ENCODE results near the gene POLL. TPM values are rescaled to one million over a fixed set of nuclear protein-coding genes. Genes with fewer than 3 reads are reported as not detected.
A peak's percentile ranks its signal among the peaks of the same experiment; 100 is the strongest.

POLL gene
- total RNA-seq, 2 experiments from 2014 or later, result 31.9 to 35.9 TPM

- CTCF ChIA-PET, result interaction anchor here (0.6 to 1.6 kb wide), 6 partner anchors 24 to 768 kb away, joined by 3 to 8 read pairs (median 3); no protein-coding TSS in a partner anchor
- Mint-ChIP-seq H3K27me3 (no peaks in the 10 kb centered on the region), H3K4me3 (no peak overlapping the region), H3K36me3 (ENCODE audit: low read depth) (peaks cover 5% of the 10 kb centered on the region), H3K27ac (no peak overlapping the region), H3K9me3 (no peaks in the 10 kb centered on the region), H3K4me1 (peaks cover 2% of the 10 kb centered on the region)
- POLR2A ChIA-PET, result interaction anchor here (0.6 to 1.3 kb wide), 2 partner anchors 12 to 308 kb away, joined by 3 to 5 read pairs; partner anchors contain the start of genes DPCD and POLL
- no peak for DNase-seq
Observed at GRCh38 chr10:101576211-101576863, 11.7 kb downstream of the POLL start.

- Mint-ChIP-seq H3K4me1 (peaks cover 4% of the 10 kb centered on the region), H3K4me3 (no peak overlapping the region), H3K27ac (no peak overlapping the region), H3K36me3 (ENCODE audit: low read depth) (peaks cover 5% of the 10 kb centered on the region), H3K27me3 (no peaks in the 10 kb centered on the region), H3K9me3 (no peaks in the 10 kb centered on the region)
- POLR2A ChIA-PET, result interaction anchor here (0.6 to 1.3 kb wide), 2 partner anchors 12 to 307 kb away, joined by 3 to 5 read pairs; partner anchors contain the start of genes DPCD and POLL
- CTCF ChIA-PET, result interaction anchor here (0.6 to 1.6 kb wide), 5 partner anchors 24 to 769 kb away, joined by 3 to 8 read pairs (median 3); no protein-coding TSS in a partner anchor
- DNase-seq, result no peak
Observed at GRCh38 chr10:101575580-101576210, 12.4 kb downstream of the POLL start.

GRCh38 chr10:101575091-101575490 lies 13.0 kb downstream of the POLL start:
- H3K4me3 Mint-ChIP-seq, result no peak overlapping the region
- H3K9me3 Mint-ChIP-seq, result no peaks in the 10 kb centered on the region
- ChIA-PET POLR2A (no interaction called here), CTCF (no interaction called here)
- no peaks in the 10 kb centered on the region for H3K27me3 Mint-ChIP-seq
- H3K27ac Mint-ChIP-seq, result no peak overlapping the region
- peaks cover 5% of the 10 kb centered on the region for H3K36me3 Mint-ChIP-seq (ENCODE audit: low read depth)
- peaks cover 7% of the 10 kb centered on the region for H3K4me1 Mint-ChIP-seq
- no peak for DNase-seq

- peaks cover 8% of the 10 kb centered on the region for H3K27me3 Mint-ChIP-seq
- DNase-seq, result no peak
- H3K4me3 Mint-ChIP-seq, result no peak overlapping the region
- H3K9me3 Mint-ChIP-seq, result no peaks in the 10 kb centered on the region
- no peak overlapping the region for H3K27ac Mint-ChIP-seq
- H3K36me3 Mint-ChIP-seq (ENCODE audit: low read depth), result peaks cover 5% of the 10 kb centered on the region
- ChIA-PET CTCF (interaction anchor here (0.5 to 0.9 kb wide), 2 partner anchors 95 to 207 kb away, joined by 3 read pairs; no protein-coding TSS in a partner anchor), POLR2A (no interaction called here)
- peaks cover 14% of the 10 kb centered on the region for H3K4me1 Mint-ChIP-seq
Observed at GRCh38 chr10:101573885-101574753, 13.9 kb downstream of the POLL start.

- CTCF ChIA-PET, result interaction anchor here (0.9 to 1.3 kb wide), 3 partner anchors 119 to 359 kb away, joined by 3 read pairs; no protein-coding TSS in a partner anchor
- Mint-ChIP-seq H3K36me3 (ENCODE audit: low read depth) (no peaks in the 10 kb centered on the region), H3K4me1 (peaks cover 14% of the 10 kb centered on the region), H3K27ac (no peak overlapping the region), H3K9me3 (no peaks in the 10 kb centered on the region), H3K27me3 (peaks cover 19% of the 10 kb centered on the region), H3K4me3 (no peak overlapping the region)
- POLR2A ChIA-PET, result no interaction called here
- DNase-seq, result no peak
Observed at GRCh38 chr10:101572785-101573184, 15.3 kb downstream of the POLL start.

- H3K4me1 Mint-ChIP-seq, result peaks cover 14% of the 10 kb centered on the region
- no peaks in the 10 kb centered on the region for H3K9me3 Mint-ChIP-seq
- H3K27ac Mint-ChIP-seq, result no peak overlapping the region
- H3K27me3 Mint-ChIP-seq, result peaks cover 25% of the 10 kb centered on the region
- CTCF ChIA-PET, result interaction anchor here (1.1 to 4.5 kb wide), 6 partner anchors 10 to 359 kb away, joined by 3 to 67 read pairs (median 5); no protein-coding TSS in a partner anchor
- no peak for DNase-seq
- H3K4me3 Mint-ChIP-seq, result no peak overlapping the region
- H3K36me3 Mint-ChIP-seq (ENCODE audit: low read depth), result no peaks in the 10 kb centered on the region
- POLR2A ChIA-PET, result no interaction called here
Observed at GRCh38 chr10:101572126-101572525, 15.9 kb downstream of the POLL start.

GRCh38 chr10:101571271-101571925 lies 16.7 kb downstream of the POLL start:
- Mint-ChIP-seq H3K36me3 (ENCODE audit: low read depth) (no peaks in the 10 kb centered on the region), H3K4me1 (peaks cover 16% of the 10 kb centered on the region), H3K4me3 (no peak overlapping the region), H3K27me3 (peaks cover 29% of the 10 kb centered on the region), H3K27ac (no peak overlapping the region), H3K9me3 (no peaks in the 10 kb centered on the region)
- DNase-seq, result no peak
- ChIA-PET POLR2A (interaction anchor here (1.1 kb wide), 3 partner anchors 10 to 823 kb away, joined by 3 to 4 read pairs (median 3); no protein-coding TSS in a partner anchor), CTCF (interaction anchor here (0.6 to 4.5 kb wide), 23 partner anchors 7 to 410 kb away, joined by 3 to 67 read pairs (median 5); partner anchors contain the start of genes DPCD and POLL)

- POLR2A ChIA-PET, result interaction anchor here (1.1 to 1.9 kb wide), 4 partner anchors 10 to 824 kb away, joined by 3 to 5 read pairs (median 4); no protein-coding TSS in a partner anchor
- Mint-ChIP-seq H3K36me3 (ENCODE audit: low read depth) (no peaks in the 10 kb centered on the region), H3K27me3 (peaks cover 35% of the 10 kb centered on the region), H3K4me1 (peaks cover 18% of the 10 kb centered on the region), H3K9me3 (no peaks in the 10 kb centered on the region), H3K4me3 (peak overlapping the region; percentile 73), H3K27ac (no peak overlapping the region)
- no peak for DNase-seq
- CTCF ChIA-PET, result interaction anchor here (0.6 to 4.5 kb wide), 28 partner anchors 8 to 520 kb away, joined by 3 to 67 read pairs (median 5); partner anchors contain the start of genes DPCD and POLL
Observed at GRCh38 chr10:101570428-101571270, 17.4 kb downstream of the POLL start.

- Mint-ChIP-seq H3K4me1 (peaks cover 18% of the 10 kb centered on the region), H3K9me3 (no peaks in the 10 kb centered on the region), H3K4me3 (peak overlapping the region; percentile 73), H3K27ac (no peak overlapping the region), H3K27me3 (peaks cover 41% of the 10 kb centered on the region), H3K36me3 (ENCODE audit: low read depth) (no peaks in the 10 kb centered on the region)
- ChIA-PET CTCF (interaction anchor here (0.6 to 4.5 kb wide), 25 partner anchors 9 to 520 kb away, joined by 3 to 67 read pairs (median 5); partner anchors contain the start of genes DPCD and POLL), POLR2A (interaction anchor here (1.9 kb wide), 1 partner anchor 12 kb away, joined by 5 read pairs; no protein-coding TSS in a partner anchor)
- DNase-seq, result peak; percentile 84
Observed at GRCh38 chr10:101569622-101570427, 18.2 kb downstream of the POLL start.

GRCh38 chr10:101569323-101569621 lies 18.8 kb downstream of the POLL start:
- Mint-ChIP-seq H3K27ac (no peak overlapping the region), H3K9me3 (no peaks in the 10 kb centered on the region), H3K4me3 (no peak overlapping the region), H3K4me1 (peaks cover 18% of the 10 kb centered on the region), H3K36me3 (ENCODE audit: low read depth) (no peaks in the 10 kb centered on the region), H3K27me3 (peaks cover 43% of the 10 kb centered on the region)
- no peak for DNase-seq
- ChIA-PET POLR2A (interaction anchor here (1.9 kb wide), 1 partner anchor 11 kb away, joined by 5 read pairs; no protein-coding TSS in a partner anchor), CTCF (interaction anchor here (0.6 to 4.5 kb wide), 18 partner anchors 8 to 519 kb away, joined by 3 to 67 read pairs (median 5); partner anchors contain the start of genes DPCD and POLL)
